HL-60 (cell line): ENCODE results near the gene TSPO.

Experiments used
- CTCF ChIP-seq: IDR thresholded peaks from one replicate; pipeline ENCODE4 v1.5.1; 2011; ENCODE audit warnings: low read length, control low read depth, inconsistent platforms; ENCODE audit not compliant: insufficient read depth
- REST ChIP-seq: IDR thresholded peaks from 2 replicates; pipeline ENCODE4 v1.6.1; 2012; ENCODE audit warnings: low read depth; ENCODE audit not compliant: insufficient replicate concordance

GRCh38 chr22:43109511-43109910, 41.8 kb upstream of the TSPO start:
- no peak for TF ChIP-seq REST
- TF ChIP-seq CTCF, result no peak
